HG02798 (cell line): ENCODE measurements around the gene EML6.

ENCODE experiments used
- ATAC-seq: cut with Tn5 transposase; IDR thresholded peaks from one replicate; pipeline ENCODE4 v1.9.1; 2021; ENCODE audit warnings: mild to moderate bottlenecking; ENCODE audit not compliant: unreplicated experiment, poor library complexity

EML6 gene

DNA sequence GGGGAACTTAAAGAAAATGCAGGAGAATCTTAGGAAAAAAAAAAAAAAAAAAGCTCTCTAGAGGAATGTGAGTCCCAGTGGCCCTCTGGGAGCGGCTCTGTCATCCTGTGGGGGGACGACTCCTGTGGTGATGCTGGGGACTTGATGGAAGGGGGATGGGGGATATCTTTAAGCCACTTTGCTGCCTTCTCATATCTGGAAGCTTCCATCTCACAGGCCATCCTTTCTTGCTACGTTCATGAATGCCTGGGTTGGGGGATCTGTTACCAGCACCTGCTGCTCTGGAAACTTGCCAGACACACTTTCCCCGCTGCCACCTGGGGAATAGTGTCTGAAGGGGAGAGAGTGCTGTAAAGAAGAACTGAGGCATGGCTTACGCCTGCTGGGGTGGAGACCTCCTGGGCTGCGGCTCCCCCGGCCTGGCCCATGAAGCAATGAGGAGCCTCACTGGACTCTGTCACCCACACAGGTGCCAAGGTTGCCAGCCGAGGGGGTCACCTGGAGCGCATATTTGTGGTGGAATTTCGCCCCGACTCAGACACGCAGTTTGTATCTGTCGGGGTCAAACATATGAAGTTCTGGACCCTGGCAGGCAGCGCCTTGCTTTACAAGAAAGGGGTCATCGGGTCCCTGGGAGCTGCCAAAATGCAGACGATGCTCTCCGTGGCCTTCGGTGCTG lies 234.0 kb downstream of the EML6 start:
- no peak for ATAC-seq

DNA sequence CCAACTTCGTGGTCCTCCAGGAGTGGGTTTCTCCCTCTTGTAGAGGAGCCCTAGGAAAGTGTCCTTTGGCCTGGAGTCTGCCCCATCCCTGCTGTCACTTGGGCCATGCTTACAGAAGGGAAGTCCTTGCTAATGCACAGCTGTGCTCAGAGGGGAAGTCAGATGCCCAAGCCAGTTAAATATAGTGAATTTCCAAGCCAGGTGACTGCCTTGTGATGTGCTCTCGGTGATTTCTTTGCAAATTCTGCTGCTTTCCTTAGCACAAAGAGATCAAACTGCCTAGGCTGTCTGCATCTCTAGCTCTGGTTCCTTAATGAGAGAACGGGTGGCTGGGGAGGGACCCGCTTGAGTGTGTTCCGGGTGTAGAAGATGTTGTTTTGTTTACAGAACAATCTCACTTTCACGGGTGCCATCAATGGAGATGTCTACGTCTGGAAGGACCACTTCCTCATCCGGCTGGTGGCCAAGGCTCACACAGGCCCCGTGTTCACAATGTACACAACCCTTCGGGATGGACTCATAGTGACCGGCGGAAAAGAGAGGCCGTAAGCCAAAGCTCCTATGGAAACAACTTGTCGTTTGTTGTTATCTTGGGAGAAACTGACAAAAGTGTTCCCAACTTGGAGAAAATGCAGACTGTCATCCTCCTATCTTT lies 235.4 kb downstream of the EML6 start:
- no peak for ATAC-seq

DNA sequence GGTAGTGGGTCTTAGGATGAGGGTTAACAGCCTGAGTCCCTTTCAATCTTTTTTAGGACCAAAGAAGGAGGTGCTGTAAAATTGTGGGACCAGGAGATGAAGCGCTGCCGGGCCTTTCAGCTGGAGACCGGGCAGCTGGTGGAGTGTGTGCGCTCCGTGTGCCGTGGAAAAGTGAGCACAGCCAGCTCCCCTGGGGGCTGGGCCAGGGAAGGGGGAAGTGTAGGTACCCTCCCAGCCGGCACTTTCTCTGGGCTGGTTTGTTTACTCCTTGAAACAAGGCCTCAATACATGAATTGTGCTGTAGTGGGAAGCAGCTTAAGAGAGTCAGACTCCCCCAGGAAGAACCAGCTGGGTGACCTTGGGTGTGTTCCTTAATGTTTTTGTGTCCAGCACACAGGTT lies 236.7 kb downstream of the EML6 start:
- no peak for ATAC-seq

DNA sequence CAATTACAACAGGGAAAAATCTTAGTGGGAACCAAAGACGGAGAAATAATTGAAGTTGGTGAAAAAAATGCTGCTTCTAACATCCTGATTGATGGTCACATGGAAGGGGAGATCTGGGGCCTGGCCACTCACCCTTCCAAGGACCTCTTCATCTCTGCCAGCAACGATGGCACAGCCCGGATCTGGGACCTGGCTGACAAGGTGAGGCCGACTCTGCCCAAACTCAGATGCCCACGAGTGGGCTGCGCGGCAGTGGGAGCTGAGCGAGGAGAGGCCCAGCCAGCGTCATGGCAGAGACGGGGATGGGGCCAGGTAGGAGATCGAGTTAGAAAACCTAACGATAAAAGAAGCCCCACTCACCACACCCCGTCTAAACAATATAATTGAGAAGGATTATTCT lies 239.0 kb downstream of the EML6 start:
- no peak for ATAC-seq

DNA sequence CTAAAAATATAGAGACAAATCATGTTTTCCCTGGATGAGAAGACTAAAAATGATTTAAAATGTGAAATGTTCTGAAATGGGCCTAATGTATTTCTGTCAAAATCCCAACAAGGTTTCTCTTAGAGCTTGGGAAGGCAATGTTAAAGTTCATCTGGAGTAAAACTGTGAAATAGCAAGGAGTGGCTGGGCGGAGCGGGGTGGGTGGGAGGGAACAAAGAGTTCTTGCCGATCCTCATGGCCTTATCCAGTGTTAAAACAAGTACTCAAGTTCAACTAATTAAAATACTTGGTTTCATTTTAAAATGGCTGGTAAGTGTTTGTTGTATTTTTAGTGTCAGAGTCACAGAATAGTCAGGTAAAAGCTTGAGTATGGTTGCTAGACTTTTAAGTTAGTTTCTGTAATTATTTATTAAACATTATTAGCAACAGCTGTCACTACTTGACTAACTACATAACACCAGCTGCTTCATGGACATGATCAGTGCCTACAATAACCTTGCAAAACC lies 239.5 kb downstream of the EML6 start:
- ATAC-seq: no peak

DNA sequence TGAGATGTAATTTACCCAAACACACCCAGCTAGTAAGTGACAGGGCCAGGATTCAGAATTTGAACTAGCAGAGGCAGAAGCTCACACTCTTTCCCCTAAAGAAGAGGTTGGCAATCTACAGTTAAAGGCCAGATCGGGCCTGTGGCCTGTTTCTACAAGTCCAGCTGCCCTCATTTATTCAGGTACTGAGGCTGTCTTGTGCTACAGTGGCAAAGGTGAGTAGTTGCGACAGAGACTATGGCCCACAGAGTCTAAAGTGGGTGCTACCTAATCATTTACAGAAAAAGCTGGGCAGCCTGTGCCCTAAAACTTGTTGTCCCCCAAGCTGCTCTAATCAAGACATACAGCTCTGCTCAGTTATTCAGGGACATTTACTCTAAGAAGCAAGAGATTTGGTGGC lies 240.0 kb downstream of the EML6 start:
- ATAC-seq: no peak

DNA sequence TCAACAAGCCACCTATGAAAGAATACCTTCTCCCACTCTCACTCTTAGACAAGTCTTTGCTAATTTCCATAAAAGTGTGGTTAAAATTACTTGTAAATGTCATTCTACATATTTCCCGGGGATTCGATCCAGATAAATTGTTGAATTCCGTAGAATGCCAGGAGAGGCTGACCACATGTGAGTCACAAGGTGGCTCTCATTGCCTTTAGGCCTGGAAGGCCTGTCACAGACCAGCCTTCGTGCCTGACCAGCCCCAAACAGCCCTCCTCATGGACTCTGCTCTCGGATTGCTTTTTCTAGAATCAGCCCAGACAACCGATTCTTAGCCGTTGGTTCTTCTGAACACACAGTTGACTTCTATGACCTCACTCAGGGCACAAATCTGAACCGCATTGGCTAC lies 240.8 kb downstream of the EML6 start:
- no peak for ATAC-seq

DNA sequence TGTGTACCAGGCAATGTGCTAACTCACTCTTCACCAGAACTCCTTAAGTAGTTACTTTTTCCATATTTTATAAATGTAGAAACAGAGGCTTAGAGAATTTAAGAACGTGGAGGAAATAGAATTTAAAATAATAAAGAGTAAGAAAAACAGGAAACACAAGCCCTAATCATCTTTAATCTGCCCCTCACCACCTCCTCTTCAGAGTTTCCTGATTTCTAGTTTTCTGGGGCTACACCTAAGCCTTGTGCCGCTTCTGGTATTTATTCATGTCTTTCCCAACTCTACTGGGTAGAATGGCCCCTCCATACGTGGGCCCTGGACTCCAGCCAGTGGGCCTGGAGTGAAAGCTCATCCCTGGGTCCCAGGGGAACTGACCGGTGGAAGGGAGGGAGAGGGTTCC lies 241.4 kb downstream of the EML6 start:
- ATAC-seq: no peak

DNA sequence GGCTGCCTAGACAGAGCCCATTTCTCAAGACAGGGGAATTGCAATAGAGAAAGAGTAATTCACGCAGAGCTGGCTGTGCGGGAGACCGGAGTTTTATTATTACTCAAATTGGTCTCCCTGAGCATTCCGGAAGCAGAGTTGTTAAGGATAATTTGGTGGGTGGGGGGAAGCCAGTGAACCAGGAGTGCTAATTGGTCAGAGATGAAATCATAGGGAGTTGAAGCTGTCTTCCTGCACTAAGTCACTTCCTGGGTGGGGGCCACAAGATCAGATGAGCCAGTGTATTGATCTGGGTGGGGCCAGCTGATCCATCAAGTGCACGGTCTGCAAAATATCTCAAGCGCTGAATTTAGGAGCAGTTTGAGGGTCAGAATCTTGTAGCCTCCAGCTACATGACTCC lies 242.0 kb downstream of the EML6 start:
- no peak for ATAC-seq

DNA sequence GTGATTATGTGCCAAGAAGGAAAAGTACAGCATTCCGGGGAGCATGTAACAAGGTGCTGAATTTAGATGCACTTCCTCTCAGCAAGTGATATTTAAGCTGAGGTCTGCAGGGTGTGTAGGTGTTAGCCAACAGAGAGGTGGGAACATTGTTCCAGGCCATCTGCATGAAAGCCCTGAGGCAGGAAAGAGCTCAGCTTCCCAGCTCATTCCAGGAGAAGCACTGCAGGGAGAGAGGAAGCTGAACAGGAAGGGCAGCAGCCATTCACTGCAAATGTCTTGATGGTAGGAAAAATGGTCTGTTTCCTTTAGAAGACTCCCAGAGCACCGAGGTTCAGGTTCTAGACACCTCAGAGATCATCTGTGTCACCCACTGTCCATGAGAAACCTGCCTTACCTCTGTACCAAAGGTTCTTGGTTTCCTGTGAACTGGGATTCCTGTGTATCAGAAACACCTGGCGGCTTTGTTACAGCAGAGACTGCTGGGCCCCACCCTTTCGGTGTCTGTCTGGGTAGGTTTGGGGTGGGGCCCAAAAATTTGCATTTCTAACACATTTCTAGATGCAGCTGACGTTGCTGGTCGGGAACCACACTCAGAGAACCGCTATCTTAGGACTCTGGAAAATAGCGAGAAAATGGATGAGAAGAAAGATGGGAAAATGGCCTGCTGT lies 242.8 kb downstream of the EML6 start:
- no peak for ATAC-seq

DNA sequence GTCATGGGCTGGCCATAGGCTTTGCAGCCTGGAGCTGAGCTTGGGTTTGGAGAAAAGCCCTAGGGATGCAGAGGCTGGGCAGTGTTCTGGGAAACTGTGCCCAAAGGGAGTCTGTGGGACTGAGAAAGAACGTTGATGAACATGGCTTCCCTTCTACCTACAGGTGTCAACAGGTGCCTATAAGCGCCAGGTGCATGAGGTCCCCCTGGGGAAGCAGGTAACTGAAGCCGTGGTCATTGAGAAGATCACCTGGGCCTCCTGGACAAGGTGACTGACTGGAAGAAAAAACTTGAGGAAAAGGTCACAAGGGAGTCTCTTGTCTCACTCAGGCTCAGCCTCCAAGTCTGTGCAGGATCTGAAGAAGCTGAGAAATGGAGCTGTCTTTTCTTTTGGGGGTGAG lies 243.4 kb downstream of the EML6 start:
- ATAC-seq: no peak

DNA sequence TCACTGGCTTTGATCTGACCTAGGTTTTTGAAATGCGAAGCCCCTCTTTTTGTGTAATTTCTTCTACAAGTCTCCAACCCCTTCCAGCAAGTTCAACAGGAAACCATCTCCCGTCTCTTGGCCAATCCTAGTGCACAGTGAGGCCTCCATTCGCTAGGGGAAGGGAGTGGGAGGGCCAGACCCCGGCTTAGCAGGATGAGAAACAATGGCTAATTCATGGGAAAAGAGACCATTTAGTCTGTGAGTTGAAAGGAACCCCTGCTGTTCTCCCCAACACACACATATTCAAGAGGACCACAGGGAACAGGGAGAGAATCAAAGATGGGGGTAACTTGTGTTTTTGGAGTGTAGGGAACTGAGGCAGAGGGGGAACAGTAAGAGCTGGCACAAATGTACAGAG lies 243.8 kb downstream of the EML6 start:
- no peak for ATAC-seq

DNA sequence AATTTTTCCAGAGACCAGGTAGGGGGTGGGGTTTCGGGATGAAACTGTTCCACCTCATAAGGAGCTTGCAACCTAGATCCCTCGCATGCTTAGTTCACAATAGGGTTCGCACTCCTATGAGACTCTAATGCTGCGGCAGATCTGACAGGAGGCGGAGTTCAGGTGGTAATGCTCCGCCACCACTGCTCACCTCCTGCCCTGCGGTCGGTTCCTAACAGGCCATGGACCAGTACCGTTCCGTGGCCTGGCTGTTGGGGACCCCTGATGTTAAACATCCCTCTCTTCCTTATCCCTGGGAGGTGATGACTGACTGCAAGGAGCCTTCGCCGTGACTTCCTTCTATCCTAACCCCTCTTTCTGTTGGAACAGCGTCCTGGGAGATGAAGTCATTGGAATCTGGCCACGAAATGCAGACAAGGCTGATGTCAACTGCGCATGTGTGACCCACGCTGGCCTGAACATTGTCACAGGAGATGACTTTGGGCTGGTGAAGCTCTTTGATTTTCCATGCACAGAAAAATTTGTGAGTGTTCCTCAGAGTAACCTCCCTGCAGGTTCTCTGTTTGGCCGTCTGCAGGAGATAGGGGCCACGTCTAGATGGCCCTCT lies 244.4 kb downstream of the EML6 start:
- ATAC-seq: no peak

DNA sequence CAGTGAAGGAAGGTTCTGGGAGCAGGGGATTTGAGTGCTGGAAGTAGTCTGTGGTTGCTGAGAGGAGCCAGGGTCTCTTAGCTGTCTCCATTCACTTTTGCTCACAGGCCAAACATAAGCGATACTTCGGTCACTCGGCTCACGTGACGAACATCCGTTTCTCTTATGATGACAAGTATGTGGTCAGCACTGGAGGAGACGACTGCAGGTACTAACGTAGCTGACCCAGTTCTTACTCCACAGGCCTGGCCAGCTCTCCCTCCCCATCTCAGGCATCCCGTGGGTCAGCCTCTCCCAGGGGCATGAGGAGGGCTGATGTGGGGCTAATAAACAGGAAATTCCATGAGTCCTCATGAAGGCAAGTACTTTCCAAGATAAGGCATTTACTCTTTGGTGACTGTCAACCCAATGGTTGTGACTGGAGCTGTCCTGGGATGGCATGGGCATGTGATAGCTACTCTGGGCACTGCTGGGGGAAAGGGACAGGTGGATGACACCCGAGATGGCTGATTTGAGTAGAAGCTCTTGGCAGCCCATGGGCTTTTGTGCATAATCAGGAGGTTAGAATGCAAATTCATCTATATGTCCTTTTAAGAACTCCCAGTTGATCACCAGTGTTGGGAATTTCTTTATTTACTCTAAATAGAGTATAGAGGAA lies 245.2 kb downstream of the EML6 start:
- ATAC-seq: no peak

DNA sequence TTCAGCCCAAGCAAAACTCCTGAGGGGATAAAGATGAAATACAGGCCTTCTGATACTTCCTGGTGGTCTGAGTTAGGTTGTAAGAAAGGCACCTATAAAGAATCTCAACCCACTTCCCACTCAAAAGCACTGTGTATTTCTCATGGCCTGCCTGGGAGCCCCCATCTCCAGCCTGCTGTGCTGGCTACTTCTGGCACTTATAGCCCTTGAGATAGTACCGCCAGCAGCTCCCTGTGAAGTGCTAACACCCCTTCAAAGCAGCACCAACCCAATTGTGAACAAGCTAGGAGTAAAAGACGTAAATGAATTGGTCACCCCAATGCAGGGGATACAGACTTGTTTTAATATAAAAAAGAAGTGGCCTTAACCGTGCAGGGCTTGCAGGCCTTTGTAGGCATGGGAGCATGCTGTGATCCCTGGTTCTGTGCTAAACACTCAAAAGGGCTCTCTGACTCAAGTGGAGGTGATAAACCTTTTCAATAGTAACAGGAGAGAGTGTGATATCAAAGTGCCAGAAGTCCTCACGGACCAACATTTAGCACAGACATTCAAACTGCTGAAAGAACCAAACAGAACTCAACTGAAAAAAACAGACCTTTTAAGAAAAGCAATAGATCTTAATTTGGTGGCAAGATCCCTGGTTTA lies 246.0 kb downstream of the EML6 start:
- no peak for ATAC-seq

DNA sequence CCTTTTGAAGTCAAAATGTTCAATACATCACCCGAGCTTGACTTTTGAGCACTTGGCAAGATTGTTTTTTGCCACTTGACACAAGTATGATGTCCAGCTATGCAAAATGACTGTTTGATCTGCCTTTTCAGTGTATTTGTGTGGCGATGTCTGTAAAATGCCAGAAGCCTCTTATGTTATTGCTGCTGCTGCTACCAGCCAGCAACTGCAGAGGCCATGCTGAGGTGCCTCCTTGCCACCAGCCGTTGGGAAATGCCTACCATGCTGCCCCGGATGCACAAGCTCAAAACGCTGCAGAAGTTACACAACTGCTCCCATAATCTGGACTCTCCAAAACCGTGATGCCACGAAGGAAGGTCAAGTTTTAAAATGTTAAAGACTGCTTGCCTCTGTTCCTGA lies 246.5 kb downstream of the EML6 start:
- ATAC-seq: no peak

DNA sequence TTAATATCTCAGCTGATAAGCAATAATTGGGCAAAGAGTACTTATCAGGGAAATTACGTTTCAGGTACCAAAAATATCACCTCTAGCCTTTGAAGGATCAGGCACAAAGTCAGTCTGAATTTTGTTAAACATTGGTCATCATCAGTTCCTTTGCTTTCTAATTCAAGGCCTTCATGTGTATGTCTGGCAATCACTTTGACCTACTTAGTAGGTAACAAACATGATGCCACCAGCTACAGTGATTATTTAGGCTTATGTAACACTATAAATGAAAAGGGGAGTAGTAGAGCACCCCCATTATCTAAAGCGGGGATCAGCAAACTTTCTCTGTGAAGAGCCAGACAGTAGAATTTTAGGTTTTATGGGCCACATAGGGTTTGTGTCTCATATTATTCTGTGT lies 251.7 kb downstream of the EML6 start:
- no peak for ATAC-seq

DNA sequence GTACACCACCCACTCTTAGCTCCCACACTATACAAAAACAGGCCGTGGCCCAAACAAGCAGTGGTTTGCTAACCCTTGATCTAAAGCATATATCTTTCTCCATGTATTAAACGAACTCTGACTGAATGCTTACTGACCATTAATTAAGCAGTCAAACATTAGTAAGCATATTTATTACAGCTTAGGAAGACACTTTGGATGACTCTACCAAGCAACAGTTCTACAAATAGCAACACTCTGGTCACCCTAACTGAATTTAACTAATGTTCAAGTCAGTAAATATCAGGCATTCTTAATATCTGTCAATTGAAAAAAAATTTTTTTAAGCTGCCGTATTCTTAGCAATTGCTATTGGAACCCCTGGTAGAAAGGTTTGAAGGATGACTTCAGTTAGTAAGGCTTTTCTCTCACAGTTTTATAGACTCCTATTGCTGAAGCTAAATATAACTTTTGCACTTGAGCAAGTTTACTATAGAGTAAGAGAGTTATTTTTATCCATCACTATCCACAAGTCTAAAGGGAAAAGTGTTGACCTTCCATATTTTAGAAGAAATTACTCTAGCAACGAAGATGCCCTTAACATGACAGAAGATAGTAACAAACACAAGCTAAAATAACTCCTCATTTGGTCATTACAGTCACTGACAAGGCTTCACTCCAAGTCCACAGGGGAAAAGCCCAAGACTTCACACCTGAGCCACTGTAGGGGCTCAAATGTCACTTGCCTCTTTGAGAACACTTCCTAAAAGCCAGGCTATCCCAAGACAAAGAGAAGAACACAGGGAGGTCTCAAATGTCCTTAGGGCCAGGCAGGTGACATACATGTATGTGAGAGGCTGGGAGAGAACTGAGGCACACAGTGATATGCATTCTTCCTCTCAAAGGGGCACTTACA lies 252.4 kb downstream of the EML6 start:
- no peak for ATAC-seq

DNA sequence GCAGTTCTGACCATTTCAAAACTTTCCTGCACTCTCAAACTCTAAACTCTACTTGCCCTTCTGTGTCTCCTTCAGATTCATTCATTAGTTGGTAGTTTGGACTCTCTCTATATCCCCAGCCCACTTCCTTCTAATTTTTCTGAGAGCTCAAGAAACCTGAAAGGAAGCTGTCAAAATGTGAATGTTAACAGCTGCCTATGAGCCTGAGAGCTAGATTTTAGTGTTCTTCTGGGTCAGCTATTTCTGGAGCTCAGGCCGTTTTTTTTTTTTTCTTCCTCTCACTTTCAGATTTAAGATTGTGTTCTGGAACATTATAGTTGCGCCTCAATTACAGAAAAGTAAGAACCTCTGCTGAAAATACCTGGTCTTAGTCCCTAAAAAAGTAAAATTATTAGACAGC lies 253.7 kb downstream of the EML6 start:
- peak; percentile 92 for ATAC-seq
